ENCODE data around the gene GAS2. TPM values are rescaled to one million over a fixed set of nuclear protein-coding genes. Genes with fewer than 3 reads are reported as not detected.

Gene GAS2
- polyA plus RNA-seq, 1 of the 3 experiments (the other 2 are of a cell fraction) = 0.72 TPM

- TF ChIP-seq USF1 (IDR thresholded peaks at IDR 0.05; ENCODE audit: borderline replicate concordance, low read depth) (no peak), SMC3 (IDR thresholded peaks at IDR 0.05; ENCODE audit: low read depth, low read length) (no peak), JUND (IDR thresholded peaks at IDR 0.05) (no peak), RFX5 (IDR thresholded peaks at IDR 0.05; ENCODE audit: low read length) (no peak), TCF12 (IDR thresholded peaks at IDR 0.05) (no peak), FOSL2 (IDR thresholded peaks at IDR 0.05; ENCODE audit: borderline replicate concordance, low read depth) (no peak), PBX3 (IDR thresholded peaks at IDR 0.05) (no peak), RXRA (IDR thresholded peaks at IDR 0.05; ENCODE audit: borderline replicate concordance, low read depth) (no peak), GABPA (IDR thresholded peaks at IDR 0.05; ENCODE audit: low read depth) (no peak)
- POLR2A ChIA-PET = no interaction called here
- no peak overlapping the region for H3K9ac ChIP-seq
- no peaks in the 10 kb centered on the region for H3F3A ChIP-seq (replicated peaks; ENCODE audit: insufficient read depth)
- no peaks in the 10 kb centered on the region for H3K79me2 ChIP-seq (ENCODE audit: insufficient read depth)
- no peak overlapping the region for H3K4me3 ChIP-seq (ENCODE audit: low read depth in 2 of 2, low read length in 1 of 2)
- H3K9me3 ChIP-seq = no peaks in the 10 kb centered on the region
- H3K27me3 ChIP-seq (ENCODE audit: insufficient read depth) = no peaks in the 10 kb centered on the region
- peak overlapping the region in 1 of 2 experiments; percentile 19; a peak in 1 of 4 replicates for H3K27ac ChIP-seq (ENCODE audit: low read depth in 2 of 2, low read length in 1 of 2)
- H2AFZ ChIP-seq (ENCODE audit: low read depth) = no peak overlapping the region
- DNase-seq = no peak
- 80% methylated on average over 3 of the region's 3 CpGs for WGBS (ENCODE audit: low lambda C conversion rate)
- no peaks in the 10 kb centered on the region for H3K36me3 ChIP-seq (replicated peaks in 1 of 2; ENCODE audit: control insufficient read depth in 1 of 2, insufficient read depth in 2 of 2, low read length in 1 of 2)
- no peaks in the 10 kb centered on the region for H3K9me2 ChIP-seq
- peaks cover 0 to 15% of the 10 kb centered on the region in 2 experiments; a peak in 1 of 4 replicates for H3K4me1 ChIP-seq (ENCODE audit: control insufficient read depth in 1 of 2, insufficient read depth in 2 of 2, low read depth in 1 of 2, low read length in 1 of 2)
- no peaks in the 10 kb centered on the region for H4K20me1 ChIP-seq (ENCODE audit: insufficient read depth)
- CTCF ChIA-PET = interaction anchor here (2.1 to 3.3 kb wide), 2 partner anchors 21 to 22 kb away, joined by 6 to 19 read pairs; no protein-coding TSS in a partner anchor
- H3K4me2 ChIP-seq = 0 out of 2 replicates have a peak overlapping the region, but pooled peaks have one; percentile 21
These were observed 142.3 kb downstream of the GAS2 start for GRCh38 chr11:22808571-22809197.

- Histone ChIP-seq H3K27me3 (ENCODE audit: insufficient read depth) (no peaks in the 10 kb centered on the region), H3F3A (replicated peaks; ENCODE audit: insufficient read depth) (no peaks in the 10 kb centered on the region), H3K4me3 (ENCODE audit: low read depth in 2 of 2, low read length in 1 of 2) (no peak overlapping the region), H3K4me1 (ENCODE audit: control insufficient read depth in 1 of 2, insufficient read depth in 2 of 2, low read depth in 1 of 2, low read length in 1 of 2) (peaks cover 0 to 15% of the 10 kb centered on the region in 2 experiments; a peak in 1 of 4 replicates), H3K27ac (ENCODE audit: low read depth in 2 of 2, low read length in 1 of 2) (no peak overlapping the region), H3K9me2 (no peaks in the 10 kb centered on the region), H3K79me2 (ENCODE audit: insufficient read depth) (no peaks in the 10 kb centered on the region), H2AFZ (ENCODE audit: low read depth) (no peak overlapping the region), H3K4me2 (no peak overlapping the region), H3K9me3 (no peaks in the 10 kb centered on the region), H4K20me1 (ENCODE audit: insufficient read depth) (no peaks in the 10 kb centered on the region), H3K9ac (no peak overlapping the region), H3K36me3 (replicated peaks in 1 of 2; ENCODE audit: control insufficient read depth in 1 of 2, insufficient read depth in 2 of 2, low read length in 1 of 2) (no peaks in the 10 kb centered on the region)
- DNase-seq = no peak
- 74% methylated on average over 3 of the region's 3 CpGs for WGBS (ENCODE audit: low lambda C conversion rate)
- ChIA-PET POLR2A (no interaction called here), CTCF (interaction anchor here (1.2 to 3.3 kb wide), 2 partner anchors 20 to 23 kb away, joined by 5 to 19 read pairs; partner anchors contain the start of gene SVIP)
- no peak for TF ChIP-seq IRF3 (IDR thresholded peaks at IDR 0.05; ENCODE audit: low read depth, low read length)
- TF ChIP-seq SMC3 (IDR thresholded peaks at IDR 0.05; ENCODE audit: low read depth, low read length) = no peak
- TF ChIP-seq REST (IDR thresholded peaks at IDR 0.05; ENCODE audit: low read depth, low read length) = no peak
- no peak for TF ChIP-seq ZBTB33 (IDR thresholded peaks at IDR 0.05; ENCODE audit: borderline replicate concordance, low read depth)
- no peak for TF ChIP-seq PBX3 (IDR thresholded peaks at IDR 0.05)
- no peak for TF ChIP-seq TCF12 (IDR thresholded peaks at IDR 0.05)
- TF ChIP-seq RFX5 (IDR thresholded peaks at IDR 0.05; ENCODE audit: low read length) = no peak
- TF ChIP-seq EP300 (IDR thresholded peaks at IDR 0.05; ENCODE audit: borderline replicate concordance in 1 of 2, low read depth in 1 of 2, low read length in 1 of 2) = no peak
- no peak for TF ChIP-seq MEF2A (IDR thresholded peaks at IDR 0.05; ENCODE audit: borderline replicate concordance, low read depth)
These were observed 143.5 kb downstream of the GAS2 start for GRCh38 chr11:22809893-22810292.

Measured in SK-N-SH (cell line).